ENCODE results near the gene GNG12. TPM values are rescaled to one million over a fixed set of nuclear protein-coding genes. Genes with fewer than 3 reads are reported as not detected.

The GNG12 gene
- total RNA-seq, 1 donor from 2014 or later, result 1.3 TPM

GRCh38 chr1:67844988-67845387, 11.7 kb upstream of the GNG12 start:
- H3K27me3 Mint-ChIP-seq (ENCODE audit: unreplicated experiment), result no peaks in the 10 kb centered on the region
- TF ChIP-seq CTCF (IDR thresholded peaks at IDR 0.05; ENCODE audit: partially characterized antibody, unreplicated experiment), result no peak
- no peak overlapping the region for H3K27ac Mint-ChIP-seq (ENCODE audit: unreplicated experiment)
- no peaks in the 10 kb centered on the region for H3K4me1 Mint-ChIP-seq (ENCODE audit: low read depth, unreplicated experiment)
- H3K4me3 Mint-ChIP-seq (ENCODE audit: unreplicated experiment), result no peak overlapping the region
- H3K9me3 Mint-ChIP-seq (ENCODE audit: unreplicated experiment), result no peaks in the 10 kb centered on the region
- H3K36me3 Mint-ChIP-seq (ENCODE audit: unreplicated experiment), result no peaks in the 10 kb centered on the region
- no peak for DNase-seq

- no peak for DNase-seq
- Mint-ChIP-seq H3K27ac (ENCODE audit: unreplicated experiment) (no peak overlapping the region), H3K4me3 (ENCODE audit: unreplicated experiment) (no peak overlapping the region), H3K36me3 (ENCODE audit: unreplicated experiment) (no peaks in the 10 kb centered on the region), H3K9me3 (ENCODE audit: unreplicated experiment) (no peaks in the 10 kb centered on the region), H3K27me3 (ENCODE audit: unreplicated experiment) (no peaks in the 10 kb centered on the region), H3K4me1 (ENCODE audit: low read depth, unreplicated experiment) (no peaks in the 10 kb centered on the region)
- no peak for TF ChIP-seq CTCF (IDR thresholded peaks at IDR 0.05; ENCODE audit: partially characterized antibody, unreplicated experiment)
Measured at GRCh38 chr1:67843746-67844145, 10.5 kb upstream of the GNG12 start.

GRCh38 chr1:67843331-67843730, 10.1 kb upstream of the GNG12 start:
- Mint-ChIP-seq H3K4me1 (ENCODE audit: low read depth, unreplicated experiment) (no peaks in the 10 kb centered on the region), H3K36me3 (ENCODE audit: unreplicated experiment) (no peaks in the 10 kb centered on the region), H3K27ac (ENCODE audit: unreplicated experiment) (no peak overlapping the region), H3K9me3 (ENCODE audit: unreplicated experiment) (no peaks in the 10 kb centered on the region), H3K27me3 (ENCODE audit: unreplicated experiment) (no peaks in the 10 kb centered on the region), H3K4me3 (ENCODE audit: unreplicated experiment) (no peak overlapping the region)
- no peak for DNase-seq
- no peak for TF ChIP-seq CTCF (IDR thresholded peaks at IDR 0.05; ENCODE audit: partially characterized antibody, unreplicated experiment)

GRCh38 chr1:67840449-67840848, 7.2 kb upstream of the GNG12 start:
- DNase-seq, result no peak
- Mint-ChIP-seq H3K27ac (ENCODE audit: unreplicated experiment) (no peak overlapping the region), H3K4me1 (ENCODE audit: low read depth, unreplicated experiment) (no peaks in the 10 kb centered on the region), H3K4me3 (ENCODE audit: unreplicated experiment) (no peak overlapping the region), H3K27me3 (ENCODE audit: unreplicated experiment) (peaks cover 2% of the 10 kb centered on the region), H3K36me3 (ENCODE audit: unreplicated experiment) (no peaks in the 10 kb centered on the region), H3K9me3 (ENCODE audit: unreplicated experiment) (no peaks in the 10 kb centered on the region)
- TF ChIP-seq CTCF (IDR thresholded peaks at IDR 0.05; ENCODE audit: partially characterized antibody, unreplicated experiment), result no peak

GRCh38 chr1:67839826-67840225, 6.6 kb upstream of the GNG12 start:
- Mint-ChIP-seq H3K27me3 (ENCODE audit: unreplicated experiment) (peaks cover 2% of the 10 kb centered on the region), H3K4me3 (ENCODE audit: unreplicated experiment) (no peak overlapping the region), H3K27ac (ENCODE audit: unreplicated experiment) (no peak overlapping the region), H3K36me3 (ENCODE audit: unreplicated experiment) (no peaks in the 10 kb centered on the region), H3K4me1 (ENCODE audit: low read depth, unreplicated experiment) (no peaks in the 10 kb centered on the region), H3K9me3 (ENCODE audit: unreplicated experiment) (no peaks in the 10 kb centered on the region)
- no peak for TF ChIP-seq CTCF (IDR thresholded peaks at IDR 0.05; ENCODE audit: partially characterized antibody, unreplicated experiment)
- no peak for DNase-seq
